Uterus (tissue), 2 donors: ENCODE results near the gene NIM1K.

Source experiments
- POLR2A ChIP-seq, 2 donors: fragments of 450-650 bp; IDR thresholded peaks; one replicate each; pipeline ENCODE4 v1.6.1; 2016; ENCODE audit warnings: antibody characterized with exemption in 2 of 2, mild to moderate bottlenecking in 1 of 2, moderate library complexity in 1 of 2
- TF ChIP-seq, protein P1 (sequence below), 4 experiments: fragments of 200-600 bp in 2 of 4; fragments of 450-650 bp in 2 of 4; sonication (generic) in 2 of 4; IDR thresholded peaks; one replicate each; pipeline ENCODE4 v1.5.1; 2016 to 2019; ENCODE audit warnings: antibody characterized with exemption in 4 of 4, mild to moderate bottlenecking in 2 of 4, moderate library complexity in 1 of 4

DNA sequence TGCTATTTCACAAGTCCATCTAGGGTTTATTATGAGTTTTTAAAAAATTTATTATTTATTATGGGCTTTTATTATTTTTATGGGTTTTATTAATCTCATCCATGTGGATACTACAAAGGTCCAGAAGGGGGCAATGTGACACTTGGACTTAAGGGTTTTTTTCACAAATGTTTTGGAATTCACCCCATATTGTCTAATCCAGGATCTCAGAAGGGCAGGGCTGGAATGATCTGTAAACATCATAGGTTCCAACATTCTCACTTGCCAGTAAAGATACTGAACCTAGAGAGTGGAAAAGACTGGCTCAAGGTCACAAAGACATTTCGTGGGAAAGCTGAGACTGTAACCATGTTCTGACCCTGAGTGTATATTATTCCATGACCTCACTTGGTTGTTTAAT is 35.6 kb downstream of the NIM1K start:
- TF ChIP-seq, protein P1, sequence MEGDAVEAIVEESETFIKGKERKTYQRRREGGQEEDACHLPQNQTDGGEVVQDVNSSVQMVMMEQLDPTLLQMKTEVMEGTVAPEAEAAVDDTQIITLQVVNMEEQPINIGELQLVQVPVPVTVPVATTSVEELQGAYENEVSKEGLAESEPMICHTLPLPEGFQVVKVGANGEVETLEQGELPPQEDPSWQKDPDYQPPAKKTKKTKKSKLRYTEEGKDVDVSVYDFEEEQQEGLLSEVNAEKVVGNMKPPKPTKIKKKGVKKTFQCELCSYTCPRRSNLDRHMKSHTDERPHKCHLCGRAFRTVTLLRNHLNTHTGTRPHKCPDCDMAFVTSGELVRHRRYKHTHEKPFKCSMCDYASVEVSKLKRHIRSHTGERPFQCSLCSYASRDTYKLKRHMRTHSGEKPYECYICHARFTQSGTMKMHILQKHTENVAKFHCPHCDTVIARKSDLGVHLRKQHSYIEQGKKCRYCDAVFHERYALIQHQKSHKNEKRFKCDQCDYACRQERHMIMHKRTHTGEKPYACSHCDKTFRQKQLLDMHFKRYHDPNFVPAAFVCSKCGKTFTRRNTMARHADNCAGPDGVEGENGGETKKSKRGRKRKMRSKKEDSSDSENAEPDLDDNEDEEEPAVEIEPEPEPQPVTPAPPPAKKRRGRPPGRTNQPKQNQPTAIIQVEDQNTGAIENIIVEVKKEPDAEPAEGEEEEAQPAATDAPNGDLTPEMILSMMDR (IDR thresholded peaks at IDR 0.05) = no peak
- no peak for TF ChIP-seq POLR2A (IDR thresholded peaks at IDR 0.05)
